ENCODE results near the gene FBXO40.

FBXO40 gene

DNA sequence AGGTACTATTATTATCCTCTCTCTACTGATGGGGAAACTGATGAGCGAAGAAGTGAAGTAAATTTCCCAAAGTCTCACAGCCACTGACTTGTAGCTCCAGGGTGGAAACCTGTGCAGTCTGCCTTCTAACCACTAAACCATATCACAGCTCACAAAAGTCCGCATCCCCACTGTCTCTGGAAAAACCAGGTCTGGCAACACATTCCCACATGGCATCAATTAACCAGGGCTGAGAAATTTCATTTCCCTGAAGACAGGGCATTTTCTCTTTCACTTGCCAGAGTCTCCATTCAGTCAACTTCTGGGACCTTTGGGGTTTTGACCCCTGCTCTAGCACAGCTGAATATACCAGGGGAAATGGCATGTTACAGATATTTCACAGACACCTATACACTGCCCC, 26.5 kb downstream of the FBXO40 start:
- no peak for DNase-seq (ENCODE audit: low spot score)

DNA sequence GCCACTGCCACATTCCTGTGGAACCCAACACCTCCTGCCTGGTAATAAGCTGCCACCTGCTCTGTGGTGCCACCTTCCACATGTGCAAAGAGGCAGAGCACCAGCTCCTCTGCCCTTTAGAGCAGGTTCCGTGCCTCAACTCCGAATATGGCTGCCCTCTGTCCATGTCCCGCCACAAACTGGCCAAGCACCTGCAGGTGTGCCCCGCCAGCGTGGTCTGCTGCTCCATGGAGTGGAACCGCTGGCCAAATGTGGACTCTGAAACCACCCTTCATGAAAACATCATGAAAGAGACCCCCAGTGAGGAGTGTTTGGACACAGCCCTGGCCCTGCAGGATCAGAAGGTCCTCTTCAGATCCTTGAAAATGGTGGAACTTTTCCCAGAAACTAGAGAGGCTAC, 28.3 kb downstream of the FBXO40 start:
- no peak for DNase-seq (ENCODE audit: low spot score)

DNA sequence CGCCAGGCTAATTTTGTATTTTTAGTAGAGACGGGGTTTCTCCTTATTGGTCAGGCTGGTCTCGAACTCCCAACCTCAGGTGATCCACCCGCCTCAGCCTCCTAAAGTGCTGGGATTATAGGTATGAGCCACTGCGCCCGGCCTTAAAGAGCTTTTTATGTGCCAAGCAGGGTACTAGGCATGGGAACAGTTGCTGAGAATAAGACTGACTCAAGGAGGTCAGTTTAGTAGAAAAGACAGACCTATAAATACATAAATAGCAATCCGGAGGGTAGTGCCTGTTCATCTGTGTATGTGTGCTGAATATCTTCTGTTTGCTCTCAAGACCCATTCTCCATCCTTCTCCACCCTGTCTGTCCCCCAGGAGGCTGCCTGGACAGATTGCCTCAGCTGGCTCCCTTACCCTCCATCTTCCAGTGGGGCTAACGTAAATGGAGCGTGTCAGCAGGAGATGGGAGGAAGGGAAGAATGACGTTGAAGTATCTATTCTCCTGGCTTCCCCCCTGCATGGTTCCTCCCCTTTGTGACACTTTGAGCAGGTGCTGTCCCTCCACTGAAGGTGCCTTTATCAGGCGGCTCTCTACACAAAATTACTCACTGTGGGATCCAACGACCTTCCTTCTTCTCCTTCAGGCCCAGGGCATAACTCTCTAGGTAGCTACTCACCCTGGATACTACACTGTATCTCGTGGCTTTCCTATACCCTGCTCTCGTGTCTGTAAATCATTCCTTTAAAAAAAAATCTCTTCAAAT, 31.1 kb downstream of the FBXO40 start:
- no peak for DNase-seq (ENCODE audit: low spot score)

DNA sequence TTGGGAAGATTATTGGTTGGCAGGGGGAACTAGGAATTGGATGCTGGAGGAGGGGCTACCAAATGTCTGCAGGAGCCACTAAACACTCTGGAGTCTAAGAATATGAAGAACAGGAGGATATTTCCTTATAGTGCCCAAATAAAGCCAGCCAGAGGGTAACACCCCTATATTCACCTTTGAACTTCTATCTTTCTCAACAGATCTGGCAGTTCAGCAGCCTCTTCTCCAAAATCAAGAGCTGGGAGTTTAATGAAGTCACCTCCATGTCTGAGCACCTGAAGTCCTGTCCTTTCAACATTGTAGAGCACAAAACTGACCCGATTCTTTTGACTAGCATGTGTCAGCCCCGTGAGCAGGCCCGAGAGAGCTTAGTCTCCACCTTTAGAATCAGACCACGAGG, 33.3 kb downstream of the FBXO40 start:
- DNase-seq (ENCODE audit: low spot score): no peak

DNA sequence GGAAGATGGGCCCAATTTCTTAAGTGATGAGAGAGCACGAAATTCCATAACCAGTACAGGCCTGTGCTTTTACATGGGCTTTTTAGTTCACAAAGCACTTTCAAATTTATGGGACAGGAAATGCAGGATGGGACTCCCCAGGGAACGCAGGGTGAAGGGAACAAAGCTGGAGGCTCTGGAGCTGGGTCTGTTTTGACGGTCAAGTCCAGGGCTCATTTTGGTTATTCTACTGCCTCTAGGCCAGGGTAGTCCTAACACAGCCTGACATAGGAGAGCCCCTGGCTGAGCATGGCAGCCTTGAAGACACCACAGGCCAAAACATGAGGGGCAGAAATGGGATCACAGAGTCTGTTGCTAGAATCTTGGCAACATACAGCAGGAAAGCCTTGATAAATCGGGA, 34.0 kb downstream of the FBXO40 start:
- no peak for DNase-seq (ENCODE audit: low spot score)

DNA sequence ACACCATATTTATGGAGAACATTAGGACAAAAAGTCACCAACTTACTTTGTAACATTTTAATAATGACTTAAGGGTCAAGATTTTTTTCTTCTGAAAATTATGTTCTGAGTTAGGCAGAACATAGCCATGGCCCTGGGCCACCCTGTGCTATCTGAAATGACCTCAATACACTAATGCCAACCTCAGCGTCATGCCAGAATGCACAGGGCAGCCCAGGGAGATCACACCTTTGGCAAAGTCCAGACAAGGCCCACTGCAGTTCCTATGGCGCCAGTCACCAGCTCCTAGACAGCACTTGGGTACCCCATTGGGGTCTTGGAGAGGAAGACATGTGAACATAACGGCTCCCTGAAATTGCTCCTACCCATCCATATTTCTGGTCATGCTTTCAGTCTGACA, 34.4 kb downstream of the FBXO40 start:
- DNase-seq (ENCODE audit: low spot score): no peak

DNA sequence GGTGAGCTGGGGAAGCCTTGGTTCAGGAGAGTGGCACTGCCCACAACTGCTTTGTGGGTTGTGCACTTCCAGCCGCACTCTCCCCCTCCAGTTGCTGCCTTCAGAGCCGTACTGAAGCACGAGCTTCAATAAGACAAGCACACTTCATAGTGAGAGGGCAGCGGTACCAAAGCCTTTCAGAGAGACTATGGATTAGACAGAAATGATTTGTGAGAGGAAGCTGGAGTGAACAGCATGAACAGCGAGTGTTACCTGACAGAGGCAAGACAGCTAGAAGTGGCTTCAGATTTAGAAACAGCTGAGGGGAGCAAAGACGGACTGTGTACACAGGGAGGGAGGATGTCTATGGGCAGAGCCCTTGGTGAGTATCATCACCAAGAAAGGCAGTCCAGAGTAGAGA, 36.4 kb downstream of the FBXO40 start:
- no peak for DNase-seq (ENCODE audit: low spot score)

DNA sequence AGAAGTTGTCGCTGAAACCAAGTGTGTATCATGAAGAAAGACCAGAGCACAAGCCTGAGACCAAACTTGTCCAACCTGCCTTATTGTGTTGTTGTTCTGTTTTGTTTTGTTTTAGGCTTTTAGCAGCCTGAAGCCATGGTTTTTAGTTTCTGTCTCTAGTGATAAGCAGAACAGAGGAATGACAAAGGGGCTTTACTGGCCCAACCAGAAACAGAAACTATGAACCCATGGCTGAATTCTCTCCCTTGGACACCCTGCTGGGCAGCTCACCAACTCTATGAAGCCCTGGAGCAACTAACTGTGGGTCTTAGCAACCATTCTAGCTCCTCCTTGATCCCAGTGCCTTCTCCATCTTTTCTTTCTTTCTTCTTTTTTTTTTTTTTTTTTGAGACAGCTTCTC, 37.2 kb downstream of the FBXO40 start:
- no peak for DNase-seq (ENCODE audit: low spot score)

DNA sequence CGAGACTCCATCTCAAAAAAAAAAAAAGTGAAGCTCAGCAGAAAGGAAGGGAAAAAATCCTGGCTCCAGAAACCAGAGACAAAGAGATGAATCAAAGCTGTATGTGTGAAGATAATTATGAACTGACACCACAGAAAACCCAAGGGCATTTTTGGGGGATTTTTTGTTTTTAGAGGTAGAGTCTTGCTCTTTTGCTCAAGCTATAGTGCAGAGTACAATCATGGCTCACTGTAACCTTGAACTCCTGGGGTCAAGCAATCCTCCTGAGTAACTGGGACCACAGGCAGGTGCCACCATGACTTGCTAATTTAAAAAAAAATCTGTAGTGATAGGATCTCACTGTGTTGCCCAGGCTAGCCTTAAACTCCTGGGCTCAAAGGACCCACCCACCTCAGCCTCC, 44.7 kb downstream of the FBXO40 start:
- no peak for DNase-seq (ENCODE audit: low spot score)

DNA sequence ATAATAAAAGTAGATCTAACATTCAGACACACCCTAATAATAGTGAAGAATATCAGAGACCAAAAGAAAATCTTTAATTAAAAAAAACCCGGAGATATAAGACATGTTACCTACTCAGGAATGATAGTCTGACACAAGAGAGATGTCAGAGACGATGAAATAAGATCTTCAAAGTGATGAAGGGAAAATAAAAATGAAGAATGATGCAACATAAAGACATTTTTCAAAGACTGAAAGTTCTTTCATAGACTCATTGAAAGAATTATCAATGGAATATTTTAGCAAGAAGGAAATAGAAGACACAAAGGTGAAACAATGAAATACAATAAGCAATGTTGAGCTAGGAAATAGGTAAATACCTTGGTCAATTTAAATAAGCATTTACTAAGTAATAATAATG, 47.9 kb downstream of the FBXO40 start:
- no peak for DNase-seq (ENCODE audit: low spot score)

DNA sequence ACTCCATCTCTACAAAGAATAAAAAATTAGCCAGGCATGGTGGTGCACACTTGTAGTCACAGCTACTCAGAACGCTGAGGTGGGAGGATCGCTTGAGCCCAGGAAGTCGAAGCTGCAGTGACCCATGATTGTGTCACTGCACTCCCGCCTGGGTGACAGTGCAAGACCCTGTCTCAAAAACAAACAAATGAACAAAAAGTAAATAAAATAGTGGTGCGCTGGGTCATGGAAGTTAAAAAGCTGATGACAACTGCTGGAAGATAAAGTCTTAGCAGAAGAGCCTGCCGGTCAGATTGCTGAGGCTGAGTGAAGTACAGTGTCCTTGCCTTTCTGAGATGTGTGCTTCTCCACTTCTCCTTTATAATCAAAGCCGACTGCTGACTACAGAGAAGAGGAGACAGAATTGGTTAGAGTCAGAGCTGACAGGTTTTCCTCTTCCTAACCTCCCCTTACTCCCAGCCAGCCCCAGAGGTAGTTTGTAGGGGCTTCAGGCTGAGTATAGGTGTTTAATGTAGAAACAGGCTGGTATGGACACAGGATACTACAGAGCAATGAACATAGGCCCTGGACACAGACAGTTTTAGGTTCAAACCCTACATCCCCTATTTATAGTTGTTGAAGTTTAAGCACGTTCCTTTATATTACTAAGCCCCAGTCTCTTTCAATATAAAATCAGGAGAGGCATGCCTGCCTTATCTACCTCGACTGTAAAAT, 49.6 kb downstream of the FBXO40 start:
- DNase-seq (ENCODE audit: low spot score): no peak

DNA sequence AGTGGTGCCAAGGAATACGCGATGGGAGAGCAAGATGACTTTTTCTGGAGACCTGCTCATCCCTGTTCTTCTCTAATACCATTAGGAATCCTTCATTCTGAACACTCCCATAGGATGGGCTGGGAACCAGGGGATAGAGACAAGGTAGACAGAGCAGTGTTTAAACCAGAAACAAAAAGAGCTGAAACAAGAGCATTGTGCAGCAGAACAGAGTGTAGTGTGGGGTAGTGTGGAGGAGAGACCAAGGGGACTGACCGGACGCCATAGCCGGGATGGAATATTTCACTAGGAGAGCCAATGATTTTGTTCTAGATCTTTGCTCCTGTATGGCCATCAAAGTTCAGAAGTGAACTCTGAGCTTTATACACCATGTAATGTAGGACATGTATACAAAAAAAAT, 51.9 kb downstream of the FBXO40 start:
- DNase-seq (ENCODE audit: low spot score): no peak

DNA sequence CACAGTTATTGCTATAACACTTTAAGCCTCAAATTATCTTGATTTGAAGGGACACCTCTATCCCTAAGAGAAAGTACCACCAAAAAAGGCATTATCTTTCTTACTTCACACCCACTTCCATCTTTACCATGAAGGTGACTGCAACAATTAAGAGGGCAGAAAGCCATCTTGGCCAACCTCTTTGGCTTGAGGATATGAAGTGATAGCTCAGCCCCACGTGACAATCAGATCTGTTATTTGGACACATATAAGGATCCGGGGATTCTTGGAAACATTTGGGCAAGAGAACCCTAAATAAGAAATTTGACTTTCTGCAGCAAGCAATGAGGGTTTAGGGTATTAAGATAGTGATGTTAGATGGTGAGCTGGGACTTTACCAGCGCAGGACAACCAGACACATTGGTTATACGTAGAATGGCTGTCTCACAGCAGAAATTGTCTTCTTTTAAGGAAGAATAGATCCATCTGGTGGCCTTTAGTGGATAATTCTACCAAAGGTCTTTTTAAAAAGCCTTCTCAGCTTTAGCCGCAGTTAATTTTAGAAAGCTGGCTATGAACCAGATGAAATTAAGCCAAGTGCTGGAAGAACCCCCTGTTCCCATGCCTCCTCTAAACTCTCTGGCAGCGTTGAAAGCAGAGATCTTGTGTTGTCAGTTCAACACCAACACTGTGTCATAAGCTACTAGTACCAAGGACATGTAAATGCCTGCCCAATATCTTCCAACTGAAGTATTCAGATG, 55.2 kb downstream of the FBXO40 start:
- no peak for DNase-seq (ENCODE audit: low spot score)

DNA sequence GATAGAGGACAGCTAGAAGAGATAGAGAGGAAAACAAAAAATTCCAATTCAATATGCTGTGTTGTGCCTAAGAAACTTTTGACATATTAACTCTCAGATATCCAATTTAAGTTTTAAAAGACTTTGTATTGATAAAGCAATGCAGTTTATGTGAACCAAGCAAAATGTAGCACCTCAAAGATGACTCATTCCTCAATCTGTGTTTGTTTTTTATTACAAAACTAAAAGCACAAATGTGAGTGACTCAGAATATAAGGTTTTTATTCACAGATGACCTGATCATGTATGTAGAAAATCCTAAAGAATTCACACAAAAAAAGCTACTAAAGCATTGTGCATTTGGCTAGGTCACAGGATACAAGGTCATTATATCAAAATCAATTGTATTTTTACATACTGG, 56.5 kb downstream of the FBXO40 start:
- no peak for DNase-seq (ENCODE audit: low spot score)

DNA sequence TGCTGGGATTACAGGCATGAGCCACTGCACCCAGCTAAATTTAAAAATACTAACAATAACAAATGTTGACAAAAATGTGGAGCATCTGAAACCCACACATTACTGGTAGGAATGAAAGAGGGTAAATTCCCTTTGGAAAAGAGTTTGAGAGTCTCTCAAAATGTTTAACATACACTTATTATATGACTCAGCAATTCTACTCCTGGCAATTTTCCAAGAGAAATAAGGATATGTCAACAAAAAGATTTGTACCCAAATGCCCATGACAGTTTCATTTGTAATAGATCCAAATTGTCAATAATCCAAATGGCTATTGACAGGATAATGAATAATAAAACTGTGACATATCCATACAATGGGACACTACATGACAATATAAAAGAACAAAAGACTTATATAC, 58.5 kb downstream of the FBXO40 start:
- DNase-seq (ENCODE audit: low spot score): no peak

DNA sequence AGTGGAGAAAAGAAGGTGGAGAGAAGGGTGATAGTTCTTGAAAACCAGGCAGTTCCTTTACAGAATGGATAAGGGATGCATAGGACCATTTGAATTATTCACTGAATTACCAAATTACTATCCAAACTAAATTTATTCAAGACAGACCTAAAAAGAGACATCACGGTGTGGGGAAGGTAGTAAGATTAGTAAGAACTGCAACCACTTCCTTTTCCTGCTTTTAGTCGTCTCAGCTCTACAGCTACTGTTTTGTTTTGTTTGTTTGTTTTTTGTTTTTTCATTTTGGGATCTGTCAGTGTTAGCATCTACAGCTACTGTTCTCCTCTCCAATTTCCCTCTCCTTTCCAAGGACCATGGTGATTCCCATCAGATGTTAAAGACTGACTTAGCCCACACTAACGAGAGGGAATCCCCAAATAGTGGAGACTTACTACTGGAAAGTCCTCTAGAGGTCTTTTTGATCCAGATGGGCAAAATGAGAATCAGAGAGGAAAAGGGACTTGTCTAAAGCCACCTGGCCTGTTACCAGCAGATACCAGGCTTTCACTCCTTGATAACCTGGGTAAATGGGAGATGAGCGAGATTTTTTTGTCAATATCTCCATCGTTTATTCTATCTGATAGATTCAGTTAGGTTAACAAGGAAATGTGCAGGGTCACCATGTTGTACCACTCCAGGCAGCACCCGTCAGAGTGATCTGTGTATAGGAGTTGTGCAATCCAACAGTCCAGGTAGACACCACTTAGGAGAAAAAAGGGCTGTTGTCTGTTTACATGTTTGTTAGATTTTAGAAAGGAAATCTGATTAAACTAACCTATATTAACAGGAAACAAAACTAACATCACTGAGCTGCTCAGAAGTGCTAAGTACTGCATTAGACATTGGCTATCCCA, 61.6 kb downstream of the FBXO40 start:
- DNase-seq (ENCODE audit: low spot score): peak; percentile 19

DNA sequence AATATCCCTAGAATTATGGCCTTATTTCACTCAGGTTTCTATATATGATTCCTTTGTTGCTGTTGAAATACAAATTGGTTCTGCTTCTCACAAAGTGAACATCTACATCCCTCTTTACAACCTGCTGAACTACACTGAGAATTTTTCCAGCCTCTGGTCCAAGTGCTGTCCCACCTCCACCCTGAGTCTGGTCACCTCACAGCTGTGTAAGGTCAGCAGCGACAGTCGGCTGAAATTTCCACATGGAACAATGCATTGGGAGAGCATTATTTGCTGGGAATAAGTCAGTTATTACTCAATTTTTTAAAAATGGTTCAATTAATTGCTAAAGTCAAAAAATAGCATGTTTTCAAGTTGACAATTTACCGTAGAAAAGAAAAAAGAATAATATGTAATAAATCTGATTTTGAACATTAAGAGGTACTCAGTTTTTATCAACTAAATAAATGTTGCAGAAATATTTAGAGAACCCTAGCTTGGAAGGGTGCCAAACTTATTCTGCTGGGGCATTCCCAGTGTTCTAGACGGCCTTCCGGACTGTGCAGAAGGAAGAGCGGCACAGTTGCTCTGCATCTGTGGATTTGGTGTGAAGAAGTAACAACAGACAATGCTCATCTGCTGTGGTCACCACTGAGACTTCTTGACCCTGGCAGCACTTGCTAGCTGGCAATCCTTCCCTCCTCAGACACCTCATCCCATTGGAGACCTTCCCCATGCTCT, 65.7 kb downstream of the FBXO40 start:
- no peak for DNase-seq (ENCODE audit: low spot score)

DNA sequence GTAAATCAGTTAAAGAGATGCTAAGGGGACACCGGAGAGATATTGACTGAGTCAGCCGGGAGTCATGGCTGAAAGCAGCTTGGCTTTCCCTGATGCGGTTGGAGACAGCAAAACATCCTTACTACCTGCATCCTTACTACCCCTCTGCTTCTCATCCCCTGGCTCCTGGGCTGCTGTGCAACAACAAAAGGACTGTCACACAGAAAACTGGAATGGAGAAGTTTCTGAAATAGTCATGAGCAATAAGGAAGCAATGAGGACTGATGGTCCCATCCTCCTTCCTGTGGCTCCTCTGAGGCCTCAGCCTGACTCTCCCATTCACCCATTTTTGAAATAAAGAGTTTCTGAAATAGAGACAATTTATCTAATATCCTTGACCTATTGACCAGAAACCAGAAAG, 66.4 kb downstream of the FBXO40 start:
- no peak for DNase-seq (ENCODE audit: low spot score)

DNA sequence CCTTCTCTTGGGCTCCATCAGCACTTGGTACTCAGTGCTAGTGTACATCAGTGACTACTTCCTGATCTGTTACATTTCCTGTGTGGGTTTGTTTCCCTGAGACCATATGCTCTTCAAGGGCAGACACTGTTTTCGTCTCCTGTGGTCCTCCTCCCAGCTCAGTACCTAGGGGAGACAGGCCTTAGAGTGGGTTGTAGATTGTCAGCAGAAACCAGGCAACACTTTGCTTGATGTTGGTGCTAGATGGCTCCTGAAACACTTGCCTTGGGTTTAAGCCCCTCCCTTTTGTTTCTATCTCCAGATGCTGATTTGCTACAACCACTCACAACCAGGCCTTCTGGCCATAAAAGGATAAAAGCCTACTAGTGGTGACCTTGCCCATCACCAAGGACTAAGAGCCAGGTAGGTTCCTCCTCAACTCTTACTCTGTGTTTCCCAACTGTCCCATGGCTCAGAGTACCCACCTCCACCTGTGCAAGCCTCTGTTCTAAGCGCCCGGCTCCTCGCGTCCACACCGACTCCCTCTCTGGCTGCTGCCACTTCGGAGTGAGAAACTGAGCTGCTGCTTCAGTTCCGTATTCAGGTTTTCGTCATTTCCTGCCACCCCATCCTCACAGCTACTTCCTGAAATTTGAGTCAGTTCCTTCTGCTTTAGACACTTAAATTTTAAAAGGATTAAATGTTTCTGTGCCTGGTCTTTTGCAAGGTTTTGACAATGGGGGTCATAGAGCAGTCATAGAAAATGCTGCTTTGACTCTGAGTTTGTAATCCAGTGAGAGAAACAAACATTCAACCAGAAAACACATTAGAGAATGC, 67.4 kb downstream of the FBXO40 start, which contains the start of gene HCLS1:
Gene HCLS1, minus strand, starts transcription at position 548 of the 816 bp plus-strand sequence. CDS start 2,556 bp downstream, outside the sequence.
- peak; percentile 71 for DNase-seq (ENCODE audit: low spot score)

DNA sequence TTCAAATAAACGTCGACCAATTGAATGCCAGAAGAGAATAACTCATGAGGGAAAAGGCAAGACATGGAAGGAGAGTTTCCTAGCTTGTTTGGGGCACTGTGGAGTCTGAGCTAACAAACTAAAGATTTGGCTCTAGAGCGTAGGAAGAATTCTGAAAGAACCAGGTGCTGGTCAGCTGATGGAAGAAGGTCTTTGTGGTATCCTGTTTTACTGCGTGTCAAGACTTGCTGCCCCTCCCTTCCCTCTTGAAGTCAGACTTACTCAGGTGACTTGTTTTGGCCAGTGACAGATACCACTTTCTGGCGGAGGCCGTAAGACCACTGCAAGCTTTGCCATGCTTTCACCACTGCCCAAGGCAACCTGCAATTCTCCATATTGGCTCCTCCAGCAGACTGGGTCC, 68.2 kb downstream of the FBXO40 start:
- no peak for DNase-seq (ENCODE audit: low spot score)
